ENCODE results near the gene CAMTA1.

GRCh38 chr1:7738044-7738443 is 952.8 kb downstream of the CAMTA1 start:
- TF ChIP-seq EP300 (IDR thresholded peaks at IDR 0.05) = no peak
- TF ChIP-seq CTCF (IDR thresholded peaks at IDR 0.05) = no peak
- no peak for TF ChIP-seq POLR2A (IDR thresholded peaks at IDR 0.05)

Measured in upper lobe of left lung (tissue), 4 donors.